ENCODE data around the gene TTC7B.

Gene TTC7B

DNA sequence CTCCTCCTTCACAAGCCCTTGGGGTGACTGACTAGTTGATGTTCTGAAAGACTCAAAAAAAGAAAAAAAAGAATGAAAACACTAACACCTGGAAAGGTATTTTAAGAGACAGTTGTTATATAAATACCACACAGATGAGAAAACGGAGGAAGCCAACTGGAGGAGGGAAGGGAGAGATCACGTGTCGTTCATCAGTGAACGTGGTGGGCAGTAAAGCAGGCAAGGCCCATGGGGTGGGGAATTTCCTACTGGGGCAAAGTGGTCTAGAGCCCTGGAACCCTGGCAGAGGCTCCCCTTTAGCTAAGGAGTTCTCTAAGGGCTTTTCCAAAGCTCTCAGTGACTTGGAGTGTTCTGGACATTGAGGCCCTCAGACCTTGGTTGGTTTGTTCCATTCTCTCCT lies 249.7 kb downstream of the TTC7B start:
- Histone ChIP-seq H3K4me2 (ENCODE audit: insufficient read depth, low read length) (no peak overlapping the region), H2AFZ (ENCODE audit: low read depth, low read length) (no peak overlapping the region), H3K27me3 (ENCODE audit: insufficient read depth, low read length, poor library complexity) (no peaks in the 10 kb centered on the region), H3K36me3 (ENCODE audit: insufficient read depth, low read length) (no peaks in the 10 kb centered on the region), H4K20me1 (ENCODE audit: insufficient read depth, low read length) (no peaks in the 10 kb centered on the region), H3K9me3 (ENCODE audit: insufficient read depth, low read length, severe bottlenecking) (no peaks in the 10 kb centered on the region), H3K4me3 (ENCODE audit: low read depth in 1 of 2, low read length in 2 of 2) (no peak overlapping the region), H3K9ac (ENCODE audit: low read depth, low read length) (no peak overlapping the region), H3K79me2 (ENCODE audit: insufficient read depth, low read length) (no peaks in the 10 kb centered on the region), H3K4me1 (ENCODE audit: insufficient read depth, low read length) (no peaks in the 10 kb centered on the region), H3K27ac (ENCODE audit: low read length) (no peak overlapping the region)
- DNase-seq = no peak
- ATAC-seq (ENCODE audit: insufficient read depth, low read depth) = no peak
- no peak for TF ChIP-seq EZH2 (IDR thresholded peaks at IDR 0.05; ENCODE audit: borderline replicate concordance, low read depth, low read length, severe bottlenecking)
- TF ChIP-seq, protein P1, sequence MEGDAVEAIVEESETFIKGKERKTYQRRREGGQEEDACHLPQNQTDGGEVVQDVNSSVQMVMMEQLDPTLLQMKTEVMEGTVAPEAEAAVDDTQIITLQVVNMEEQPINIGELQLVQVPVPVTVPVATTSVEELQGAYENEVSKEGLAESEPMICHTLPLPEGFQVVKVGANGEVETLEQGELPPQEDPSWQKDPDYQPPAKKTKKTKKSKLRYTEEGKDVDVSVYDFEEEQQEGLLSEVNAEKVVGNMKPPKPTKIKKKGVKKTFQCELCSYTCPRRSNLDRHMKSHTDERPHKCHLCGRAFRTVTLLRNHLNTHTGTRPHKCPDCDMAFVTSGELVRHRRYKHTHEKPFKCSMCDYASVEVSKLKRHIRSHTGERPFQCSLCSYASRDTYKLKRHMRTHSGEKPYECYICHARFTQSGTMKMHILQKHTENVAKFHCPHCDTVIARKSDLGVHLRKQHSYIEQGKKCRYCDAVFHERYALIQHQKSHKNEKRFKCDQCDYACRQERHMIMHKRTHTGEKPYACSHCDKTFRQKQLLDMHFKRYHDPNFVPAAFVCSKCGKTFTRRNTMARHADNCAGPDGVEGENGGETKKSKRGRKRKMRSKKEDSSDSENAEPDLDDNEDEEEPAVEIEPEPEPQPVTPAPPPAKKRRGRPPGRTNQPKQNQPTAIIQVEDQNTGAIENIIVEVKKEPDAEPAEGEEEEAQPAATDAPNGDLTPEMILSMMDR (IDR thresholded peaks at IDR 0.05; ENCODE audit: borderline replicate concordance, extremely low read depth, low read length, poor library complexity, severe bottlenecking) = no peak

DNA sequence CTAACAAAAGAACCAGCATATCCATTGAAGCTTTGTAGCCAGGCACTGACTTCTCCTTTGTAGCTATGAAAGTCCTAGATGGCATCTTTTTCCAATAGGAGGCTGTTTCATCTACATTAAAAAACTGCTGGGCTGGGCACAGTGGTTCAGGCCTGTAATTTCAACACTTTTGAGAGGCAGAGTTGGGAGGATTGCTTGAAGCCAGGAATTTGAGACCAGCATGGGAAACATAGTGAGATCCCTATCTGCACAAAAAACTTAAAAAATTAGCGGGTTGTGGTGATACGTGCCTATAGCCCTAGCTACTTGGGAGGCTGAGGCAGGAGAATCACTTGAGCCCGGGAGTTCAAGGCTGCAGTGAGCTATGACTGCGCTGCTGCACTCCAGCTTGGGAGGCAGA lies 251.7 kb downstream of the TTC7B start:
- Histone ChIP-seq H3K79me2 (ENCODE audit: insufficient read depth, low read length) (no peaks in the 10 kb centered on the region), H3K9me3 (ENCODE audit: insufficient read depth, low read length, severe bottlenecking) (no peaks in the 10 kb centered on the region), H3K9ac (ENCODE audit: low read depth, low read length) (no peak overlapping the region), H3K36me3 (ENCODE audit: insufficient read depth, low read length) (no peaks in the 10 kb centered on the region), H3K4me1 (ENCODE audit: insufficient read depth, low read length) (no peaks in the 10 kb centered on the region), H4K20me1 (ENCODE audit: insufficient read depth, low read length) (no peaks in the 10 kb centered on the region), H3K4me3 (ENCODE audit: low read depth in 1 of 2, low read length in 2 of 2) (no peak overlapping the region), H3K4me2 (ENCODE audit: insufficient read depth, low read length) (no peak overlapping the region), H3K27me3 (ENCODE audit: insufficient read depth, low read length, poor library complexity) (no peaks in the 10 kb centered on the region), H3K27ac (ENCODE audit: low read length) (no peak overlapping the region), H2AFZ (ENCODE audit: low read depth, low read length) (no peak overlapping the region)
- no peak for ATAC-seq (ENCODE audit: insufficient read depth, low read depth)
- no peak for TF ChIP-seq EZH2 (IDR thresholded peaks at IDR 0.05; ENCODE audit: borderline replicate concordance, low read depth, low read length, severe bottlenecking)
- TF ChIP-seq, protein P1 (IDR thresholded peaks at IDR 0.05; ENCODE audit: borderline replicate concordance, extremely low read depth, low read length, poor library complexity, severe bottlenecking) = no peak
- DNase-seq = no peak

DNA sequence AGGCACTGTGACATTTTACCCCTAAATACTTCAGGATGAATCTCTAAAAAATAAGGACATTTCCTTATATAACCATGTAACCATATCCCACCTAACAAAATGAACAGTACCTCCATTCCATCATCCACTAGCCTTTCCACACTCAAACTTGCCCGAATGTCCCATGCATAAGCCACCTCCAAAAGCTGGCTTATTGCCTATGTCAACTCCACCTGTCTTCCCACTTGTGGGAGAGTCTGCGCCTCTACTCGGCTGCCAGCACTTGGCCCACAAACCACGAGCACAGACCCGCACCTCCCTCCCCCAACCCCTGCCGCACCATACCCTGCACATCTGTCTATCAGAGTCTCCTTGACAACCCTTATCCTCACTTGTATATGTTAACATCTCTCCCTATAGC lies 253.6 kb downstream of the TTC7B start:
- Histone ChIP-seq H3K9ac (ENCODE audit: low read depth, low read length) (no peak overlapping the region), H3K4me2 (ENCODE audit: insufficient read depth, low read length) (no peak overlapping the region), H3K9me3 (ENCODE audit: insufficient read depth, low read length, severe bottlenecking) (no peaks in the 10 kb centered on the region), H3K27me3 (ENCODE audit: insufficient read depth, low read length, poor library complexity) (no peaks in the 10 kb centered on the region), H3K4me3 (ENCODE audit: low read depth in 1 of 2, low read length in 2 of 2) (no peak overlapping the region), H3K4me1 (ENCODE audit: insufficient read depth, low read length) (no peaks in the 10 kb centered on the region), H4K20me1 (ENCODE audit: insufficient read depth, low read length) (no peaks in the 10 kb centered on the region), H2AFZ (ENCODE audit: low read depth, low read length) (no peak overlapping the region), H3K36me3 (ENCODE audit: insufficient read depth, low read length) (no peaks in the 10 kb centered on the region), H3K27ac (ENCODE audit: low read length) (no peak overlapping the region), H3K79me2 (ENCODE audit: insufficient read depth, low read length) (no peaks in the 10 kb centered on the region)
- DNase-seq (peak; percentile 33), ATAC-seq (ENCODE audit: insufficient read depth, low read depth) (peak; percentile 70)
- TF ChIP-seq EZH2 (IDR thresholded peaks at IDR 0.05; ENCODE audit: borderline replicate concordance, low read depth, low read length, severe bottlenecking) = no peak
- TF ChIP-seq, protein P1 (IDR thresholded peaks at IDR 0.05; ENCODE audit: borderline replicate concordance, extremely low read depth, low read length, poor library complexity, severe bottlenecking) = no peak

DNA sequence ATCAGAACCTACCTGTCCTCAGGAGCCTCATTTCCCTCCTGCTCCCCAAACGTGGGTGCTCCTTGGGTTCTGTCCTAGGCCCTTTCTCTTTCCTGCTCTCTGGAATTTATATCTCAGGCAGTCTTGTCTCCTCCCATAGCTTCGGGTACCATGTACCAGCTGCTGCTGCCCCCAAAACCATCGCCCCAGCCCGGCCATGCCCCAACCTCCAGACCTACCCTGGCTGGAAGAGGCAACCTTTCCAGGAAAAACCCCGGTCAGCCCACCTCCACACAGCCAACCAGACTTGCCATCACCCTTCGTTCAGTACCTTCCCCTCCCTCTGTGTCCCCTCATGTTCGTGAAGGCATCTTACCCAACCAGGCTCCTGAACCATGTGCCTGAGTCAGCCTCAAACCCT lies 254.3 kb downstream of the TTC7B start:
- DNase-seq (no peak), ATAC-seq (ENCODE audit: insufficient read depth, low read depth) (no peak)
- Histone ChIP-seq H3K9me3 (ENCODE audit: insufficient read depth, low read length, severe bottlenecking) (no peaks in the 10 kb centered on the region), H4K20me1 (ENCODE audit: insufficient read depth, low read length) (no peaks in the 10 kb centered on the region), H3K9ac (ENCODE audit: low read depth, low read length) (no peak overlapping the region), H2AFZ (ENCODE audit: low read depth, low read length) (no peak overlapping the region), H3K36me3 (ENCODE audit: insufficient read depth, low read length) (no peaks in the 10 kb centered on the region), H3K4me1 (ENCODE audit: insufficient read depth, low read length) (no peaks in the 10 kb centered on the region), H3K27me3 (ENCODE audit: insufficient read depth, low read length, poor library complexity) (no peaks in the 10 kb centered on the region), H3K4me2 (ENCODE audit: insufficient read depth, low read length) (no peak overlapping the region), H3K79me2 (ENCODE audit: insufficient read depth, low read length) (no peaks in the 10 kb centered on the region), H3K4me3 (ENCODE audit: low read depth in 1 of 2, low read length in 2 of 2) (no peak overlapping the region), H3K27ac (ENCODE audit: low read length) (no peak overlapping the region)
- no peak for TF ChIP-seq EZH2 (IDR thresholded peaks at IDR 0.05; ENCODE audit: borderline replicate concordance, low read depth, low read length, severe bottlenecking)
- TF ChIP-seq, protein P1 (IDR thresholded peaks at IDR 0.05; ENCODE audit: borderline replicate concordance, extremely low read depth, low read length, poor library complexity, severe bottlenecking) = no peak
